ENCODE data around the gene TRNT1. TPM values are rescaled to one million over a fixed set of nuclear protein-coding genes. Genes with fewer than 3 reads are reported as not detected.

Gene TRNT1
- total RNA-seq, 1 experiment from 2014 or later = 39.7 TPM

DNA sequence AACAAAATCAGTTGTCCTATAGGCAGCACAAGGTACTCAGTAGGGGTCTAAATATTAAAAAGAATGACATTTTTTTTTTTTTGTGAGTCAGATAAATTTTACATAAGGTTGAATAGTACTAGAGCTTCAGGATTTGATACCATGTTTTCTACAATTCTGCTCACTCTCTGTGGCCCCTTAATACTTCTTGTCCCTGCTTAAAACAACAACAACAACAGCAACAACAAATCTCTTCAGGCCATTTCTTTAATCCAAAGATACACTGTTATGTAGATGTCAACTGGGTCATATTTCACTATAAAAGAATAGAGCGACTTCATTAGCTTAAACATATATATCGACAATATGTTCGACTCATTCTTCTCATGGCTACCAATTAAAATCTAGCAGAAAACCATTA is 19.6 kb upstream of the TRNT1 start:
- BruUV-seq (replicated peaks) = no TSS peak
- Mint-ChIP-seq H3K27me3 (ENCODE audit: insufficient read depth, unreplicated experiment) (peaks cover 15% of the 10 kb centered on the region), H3K4me1 (ENCODE audit: insufficient read depth, unreplicated experiment) (no peaks in the 10 kb centered on the region), H3K36me3 (ENCODE audit: insufficient read depth, unreplicated experiment) (no peaks in the 10 kb centered on the region), H3K9me3 (ENCODE audit: unreplicated experiment) (no peaks in the 10 kb centered on the region), H3K4me3 (ENCODE audit: unreplicated experiment) (no peak overlapping the region), H3K27ac (ENCODE audit: low read depth, unreplicated experiment) (no peak overlapping the region)
- intact Hi-C loops (cut with micrococcal nuclease) = no loop called here
- DNase-seq (ENCODE audit: unreplicated experiment) = no peak
- TF ChIP-seq, protein P1, sequence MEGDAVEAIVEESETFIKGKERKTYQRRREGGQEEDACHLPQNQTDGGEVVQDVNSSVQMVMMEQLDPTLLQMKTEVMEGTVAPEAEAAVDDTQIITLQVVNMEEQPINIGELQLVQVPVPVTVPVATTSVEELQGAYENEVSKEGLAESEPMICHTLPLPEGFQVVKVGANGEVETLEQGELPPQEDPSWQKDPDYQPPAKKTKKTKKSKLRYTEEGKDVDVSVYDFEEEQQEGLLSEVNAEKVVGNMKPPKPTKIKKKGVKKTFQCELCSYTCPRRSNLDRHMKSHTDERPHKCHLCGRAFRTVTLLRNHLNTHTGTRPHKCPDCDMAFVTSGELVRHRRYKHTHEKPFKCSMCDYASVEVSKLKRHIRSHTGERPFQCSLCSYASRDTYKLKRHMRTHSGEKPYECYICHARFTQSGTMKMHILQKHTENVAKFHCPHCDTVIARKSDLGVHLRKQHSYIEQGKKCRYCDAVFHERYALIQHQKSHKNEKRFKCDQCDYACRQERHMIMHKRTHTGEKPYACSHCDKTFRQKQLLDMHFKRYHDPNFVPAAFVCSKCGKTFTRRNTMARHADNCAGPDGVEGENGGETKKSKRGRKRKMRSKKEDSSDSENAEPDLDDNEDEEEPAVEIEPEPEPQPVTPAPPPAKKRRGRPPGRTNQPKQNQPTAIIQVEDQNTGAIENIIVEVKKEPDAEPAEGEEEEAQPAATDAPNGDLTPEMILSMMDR (IDR thresholded peaks at IDR 0.05; ENCODE audit: unreplicated experiment) = no peak
- CTCF ChIA-PET = interaction anchor here (0.6 kb wide), 1 partner anchor 39 kb away, joined by 3 read pairs; no protein-coding TSS in a partner anchor
- POLR2A ChIA-PET = interaction anchor here (1.1 to 1.6 kb wide), 2 partner anchors 12 to 13 kb away, joined by 3 read pairs; no protein-coding TSS in a partner anchor

DNA sequence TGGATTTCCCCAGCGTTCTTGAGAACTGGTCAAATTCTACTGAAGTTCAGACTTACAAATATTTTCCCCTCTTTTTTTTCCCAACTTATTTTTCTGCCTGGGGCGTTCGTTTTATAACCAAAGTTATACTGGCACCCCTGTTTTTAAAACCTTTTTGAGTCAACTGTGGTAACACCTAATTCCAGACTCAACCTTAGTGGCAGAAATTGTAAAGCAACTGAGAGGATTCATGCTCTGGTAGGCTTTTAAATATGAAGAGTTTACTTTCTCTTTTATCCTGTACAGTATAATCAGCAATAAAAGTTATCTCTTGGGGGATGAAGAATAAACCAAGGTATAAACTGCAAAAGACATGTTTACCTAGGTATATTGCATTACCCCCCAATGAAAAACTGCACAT is 18.9 kb upstream of the TRNT1 start:
- no peak for DNase-seq (ENCODE audit: unreplicated experiment)
- TF ChIP-seq, protein P1 (IDR thresholded peaks at IDR 0.05; ENCODE audit: unreplicated experiment) = no peak
- intact Hi-C loops (cut with micrococcal nuclease) = no loop called here
- Mint-ChIP-seq H3K36me3 (ENCODE audit: insufficient read depth, unreplicated experiment) (no peaks in the 10 kb centered on the region), H3K4me1 (ENCODE audit: insufficient read depth, unreplicated experiment) (no peaks in the 10 kb centered on the region), H3K9me3 (ENCODE audit: unreplicated experiment) (no peaks in the 10 kb centered on the region), H3K27ac (ENCODE audit: low read depth, unreplicated experiment) (no peak overlapping the region), H3K4me3 (ENCODE audit: unreplicated experiment) (no peak overlapping the region), H3K27me3 (ENCODE audit: insufficient read depth, unreplicated experiment) (peaks cover 15% of the 10 kb centered on the region)
- BruUV-seq (replicated peaks) = no TSS peak
- ChIA-PET POLR2A (interaction anchor here (1.6 kb wide), 1 partner anchor 12 kb away, joined by 3 read pairs; no protein-coding TSS in a partner anchor), CTCF (no interaction called here)

DNA sequence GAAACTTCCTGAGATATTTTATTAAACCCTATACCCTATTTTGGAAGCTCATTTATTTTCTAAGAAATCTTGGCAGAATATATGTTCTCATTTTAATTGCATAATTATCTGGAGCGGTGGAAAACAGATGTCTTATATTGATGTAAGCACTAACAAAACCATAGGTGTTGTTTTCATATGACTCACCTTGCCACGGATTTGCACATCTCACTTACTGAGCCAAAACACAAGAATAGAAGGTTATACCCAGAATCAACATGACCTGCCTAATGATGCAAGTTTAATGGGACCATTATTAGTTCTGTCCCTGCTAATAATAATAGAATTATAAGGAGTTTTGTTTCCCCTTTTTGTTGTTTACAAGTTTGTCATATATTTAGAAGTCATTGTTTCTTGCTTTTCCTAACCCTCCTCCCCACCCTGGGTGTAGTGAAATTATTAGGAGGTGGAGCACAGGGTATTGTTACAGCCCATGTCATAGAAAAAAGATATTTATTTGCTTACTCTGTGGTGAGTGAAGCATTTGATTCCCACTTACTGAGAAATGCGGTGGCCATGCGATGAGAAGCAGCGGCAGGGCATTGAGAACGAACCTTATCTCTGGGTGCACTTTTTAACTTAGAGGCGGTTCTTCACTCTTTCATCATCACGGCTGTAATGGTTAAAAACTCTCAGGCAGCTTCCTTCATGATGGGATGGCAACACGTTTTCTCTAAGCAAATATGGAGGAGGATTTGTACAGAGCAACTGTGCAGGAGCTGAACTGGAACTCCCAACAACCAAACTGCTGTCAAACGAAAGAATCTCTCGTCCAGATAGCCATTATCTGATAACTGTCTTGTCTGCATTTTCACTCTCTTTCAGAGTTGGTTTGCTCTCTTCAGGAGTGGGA is 17.1 kb upstream of the TRNT1 start:
- no peak overlapping the region for H3K4me3 Mint-ChIP-seq (ENCODE audit: unreplicated experiment)
- ChIA-PET CTCF (interaction anchor here (0.8 kb wide), 1 partner anchor 42 kb away, joined by 3 read pairs; no protein-coding TSS in a partner anchor), POLR2A (interaction anchor here (1.6 kb wide), 1 partner anchor 17 kb away, joined by 3 read pairs; the partner anchor contains the start of gene TRNT1)
- intact Hi-C loops (cut with micrococcal nuclease) = no loop called here
- BruUV-seq (replicated peaks) = no TSS peak
- TF ChIP-seq, protein P1 (IDR thresholded peaks at IDR 0.05; ENCODE audit: unreplicated experiment) = no peak
- H3K4me1 Mint-ChIP-seq (ENCODE audit: insufficient read depth, unreplicated experiment) = no peaks in the 10 kb centered on the region
- no peaks in the 10 kb centered on the region for H3K9me3 Mint-ChIP-seq (ENCODE audit: unreplicated experiment)
- H3K27me3 Mint-ChIP-seq (ENCODE audit: insufficient read depth, unreplicated experiment) = peaks cover 13% of the 10 kb centered on the region
- H3K36me3 Mint-ChIP-seq (ENCODE audit: insufficient read depth, unreplicated experiment) = no peaks in the 10 kb centered on the region
- DNase-seq (ENCODE audit: unreplicated experiment) = peak; percentile 45
- H3K27ac Mint-ChIP-seq (ENCODE audit: low read depth, unreplicated experiment) = no peak overlapping the region

DNA sequence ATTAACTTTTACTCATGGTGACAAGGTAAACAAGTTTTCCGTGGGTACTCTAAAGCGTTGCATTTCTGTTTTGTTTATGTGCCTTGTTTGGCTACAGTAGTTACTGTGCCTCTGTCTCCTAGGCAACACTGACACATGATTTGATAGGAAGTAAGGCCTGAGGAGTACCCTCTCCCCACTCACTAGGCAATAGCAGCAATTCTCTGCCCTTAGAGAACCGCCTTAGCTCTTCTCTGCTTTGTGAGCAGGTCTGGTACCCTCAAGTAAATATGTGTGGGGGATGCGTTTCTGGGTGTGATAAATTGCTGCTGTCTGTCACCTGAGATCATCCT is 16.5 kb upstream of the TRNT1 start, which contains the start of gene IL5RA:
TSS of gene IL5RA (minus strand) at position 76 of the 332 bp plus-strand sequence. CDS start 5,390 bp downstream, outside the sequence.
- no peak for DNase-seq (ENCODE audit: unreplicated experiment)
- no peaks in the 10 kb centered on the region for H3K4me1 Mint-ChIP-seq (ENCODE audit: insufficient read depth, unreplicated experiment)
- intact Hi-C loops (cut with micrococcal nuclease) = no loop called here
- no peaks in the 10 kb centered on the region for H3K36me3 Mint-ChIP-seq (ENCODE audit: insufficient read depth, unreplicated experiment)
- H3K4me3 Mint-ChIP-seq (ENCODE audit: unreplicated experiment) = no peak within 1 kb of the TSS
- no peak within 1 kb of the TSS for H3K27ac Mint-ChIP-seq (ENCODE audit: low read depth, unreplicated experiment)
- H3K27me3 Mint-ChIP-seq (ENCODE audit: insufficient read depth, unreplicated experiment) = peaks cover 7% of the 10 kb centered on the region
- no peaks in the 10 kb centered on the region for H3K9me3 Mint-ChIP-seq (ENCODE audit: unreplicated experiment)
- CTCF ChIA-PET = interaction anchor here (0.5 to 0.8 kb wide), 2 partner anchors 43 to 245 kb away, joined by 3 to 4 read pairs; no protein-coding TSS in a partner anchor
- BruUV-seq (replicated peaks) = no TSS peak
- TF ChIP-seq, protein P1 (IDR thresholded peaks at IDR 0.05; ENCODE audit: unreplicated experiment) = no peak
- POLR2A ChIA-PET = interaction anchor here (1.6 kb wide), 1 partner anchor 16 kb away, joined by 3 read pairs; the partner anchor contains the start of gene TRNT1

All from MCF 10A (cell line).